ENCODE results near the gene FADS3.

The FADS3 gene

GRCh38 chr11:61834278-61835048 lies 56.9 kb downstream of the FADS3 start:
- no peak for DNase-seq (ENCODE audit: low spot score)

- no peak for DNase-seq (ENCODE audit: low spot score)
Observed at GRCh38 chr11:61833926-61834277, 57.4 kb downstream of the FADS3 start.

- DNase-seq (ENCODE audit: low spot score), result no peak
Observed at GRCh38 chr11:61833471-61833870, 57.9 kb downstream of the FADS3 start.

GRCh38 chr11:61832754-61833153 lies 58.6 kb downstream of the FADS3 start:
- no peak for DNase-seq (ENCODE audit: low spot score)

GRCh38 chr11:61832207-61832606 lies 59.1 kb downstream of the FADS3 start:
- no peak for DNase-seq (ENCODE audit: low spot score)

- DNase-seq (ENCODE audit: low spot score), result no peak
Observed at GRCh38 chr11:61830237-61831105, 60.9 kb downstream of the FADS3 start.

GRCh38 chr11:61829806-61830205 lies 61.5 kb downstream of the FADS3 start:
- no peak for DNase-seq (ENCODE audit: low spot score)

- peak; percentile 46 for DNase-seq (ENCODE audit: low spot score)
Observed at GRCh38 chr11:61828629-61829407, 62.5 kb downstream of the FADS3 start.

- no peak for DNase-seq (ENCODE audit: low spot score)
Observed at GRCh38 chr11:61828379-61828628, 63.0 kb downstream of the FADS3 start.

- DNase-seq (ENCODE audit: low spot score), result peak; percentile 96
Observed at GRCh38 chr11:61827571-61828378, 63.6 kb downstream of the FADS3 start, which contains the start of gene FADS2. TSS of gene FADS2 (plus strand) at chr11:61828300. CDS start at chr11:61828391, 91 bp downstream.

GRCh38 chr11:61826930-61827570 lies 64.3 kb downstream of the FADS3 start:
- DNase-seq (ENCODE audit: low spot score), result peak; percentile 68

Measured in Ammon's horn (tissue), 1 donor.